SU-DHL-6 (cell line): Measurements from ENCODE around the gene TRIM33.

Experiments used
- H2AFZ ChIP-seq: fragments of 200-600 bp; sonication (generic); 2 replicates; pipeline ENCODE4 v1.6.1; 2014; ENCODE audit warnings: low read depth, mild to moderate bottlenecking, moderate library complexity, mixed read lengths, antibody characterized with exemption, low read length; ENCODE audit not compliant: severe bottlenecking
- H3F3A ChIP-seq: fragments of 200-600 bp; shearing (Covaris generic); 2 replicates; pipeline ENCODE4 v1.6.0; 2016; ENCODE audit warnings: antibody characterized with exemption, mild to moderate bottlenecking; ENCODE audit not compliant: insufficient read depth
- H3K27ac ChIP-seq: fragments of 200-600 bp; sonication (generic); 2 replicates; pipeline ENCODE4 v1.5.1; 2016; ENCODE audit warnings: low read depth, mild to moderate bottlenecking, low read length, moderate library complexity, mixed read lengths
- H3K27me3 ChIP-seq: fragments of 200-600 bp; sonication (generic), shearing (Covaris generic); 2 replicates; pipeline ENCODE4 v1.6.0; 2014; ENCODE audit warnings: mild to moderate bottlenecking, low read length
- H3K36me3 ChIP-seq: fragments of 200-600 bp; sonication (generic); 2 replicates; pipeline ENCODE4 v1.6.1; 2014; ENCODE audit warnings: mild to moderate bottlenecking, low read length, mixed read lengths
- H3K4me2 ChIP-seq: fragments of 300-600, 200-600 bp; shearing (Covaris generic), sonication (generic); 2 replicates; pipeline ENCODE4 v1.6.0; 2014; ENCODE audit warnings: low read length, low read depth, mild to moderate bottlenecking; ENCODE audit not compliant: poor library complexity, severe bottlenecking
- H3K4me3 ChIP-seq: fragments of 200-600 bp; sonication (generic); 2 replicates; pipeline ENCODE4 v1.5.1; 2014; ENCODE audit warnings: antibody characterized with exemption, low read length, mild to moderate bottlenecking, mixed read lengths; ENCODE audit not compliant: insufficient read depth, poor library complexity, severe bottlenecking
- H3K79me2 ChIP-seq: fragments of 200-600 bp; sonication (generic); 2 replicates; pipeline ENCODE4 v1.6.1; 2014; ENCODE audit warnings: mild to moderate bottlenecking, low read length, moderate library complexity; ENCODE audit not compliant: insufficient read depth
- H3K9ac ChIP-seq: fragments of 200-600 bp; sonication (generic); 2 replicates; pipeline ENCODE4 v1.7.0; 2014; ENCODE audit warnings: mild to moderate bottlenecking, low read length
- H3K9me2 ChIP-seq: fragments of 200-600 bp; sonication (generic); replicated peaks from 2 replicates; pipeline ENCODE4 v1.6.1; 2014; ENCODE audit warnings: low read length; ENCODE audit not compliant: insufficient read depth
- H3K9me3 ChIP-seq: fragments of 200-600 bp; sonication (generic); 2 replicates; pipeline ENCODE4 v1.6.1; 2014; ENCODE audit warnings: low read length, mixed read lengths; ENCODE audit not compliant: insufficient read depth
- H4K20me1 ChIP-seq: fragments of 200-600 bp; sonication (generic); 2 replicates; pipeline ENCODE4 v1.6.1; 2014; ENCODE audit warnings: low read depth, mild to moderate bottlenecking, antibody characterized with exemption, low read length, moderate library complexity, mixed read lengths
- CTCF ChIP-seq: fragments of 200-600 bp; sonication (generic); IDR thresholded peaks from one replicate; pipeline ENCODE4 v1.5.1; 2017; ENCODE audit warnings: antibody characterized with exemption, mild to moderate bottlenecking, low read length, moderate library complexity; ENCODE audit not compliant: insufficient read depth, poor library complexity, severe bottlenecking
- EZH2phosphoT487 ChIP-seq: fragments of 200-600 bp; sonication (generic), shearing (Covaris generic); conservative IDR thresholded peaks from 2 replicates; pipeline ENCODE4 v1.6.1; 2018; ENCODE audit warnings: mild to moderate bottlenecking, antibody characterized with exemption, low read length, moderate library complexity, mixed read lengths

The TRIM33 gene

GRCh38 chr1:114439369-114439768, 71.6 kb downstream of the TRIM33 start:
- no peak overlapping the region for H3K4me2 ChIP-seq
- H4K20me1 ChIP-seq = no peaks in the 10 kb centered on the region
- no peaks in the 10 kb centered on the region for H3K9me2 ChIP-seq
- H3F3A ChIP-seq = peaks cover 5% of the 10 kb centered on the region; the same call in 1 of the 2 replicates
- H3K9me3 ChIP-seq = no peaks in the 10 kb centered on the region
- TF ChIP-seq EZH2phosphoT487 = no peak
- no peak for TF ChIP-seq CTCF
- no peak overlapping the region for H3K4me3 ChIP-seq
- peaks cover 8% of the 10 kb centered on the region for H3K79me2 ChIP-seq
- no peak overlapping the region for H3K27ac ChIP-seq
- H3K9ac ChIP-seq = no peak overlapping the region
- no peaks in the 10 kb centered on the region for H3K27me3 ChIP-seq
- no peak overlapping the region for H2AFZ ChIP-seq
- 0 out of 2 replicates have a peak, but pooled peaks cover 9% of the 10 kb centered on the region for H3K36me3 ChIP-seq

- Histone ChIP-seq H3K9me2 (no peaks in the 10 kb centered on the region), H4K20me1 (no peaks in the 10 kb centered on the region), H3K4me2 (no peak overlapping the region), H3K36me3 (peaks cover 17% of the 10 kb centered on the region; the same call in 1 of the 2 replicates), H3F3A (peaks cover 8% of the 10 kb centered on the region; the same call in 1 of the 2 replicates), H3K9me3 (no peaks in the 10 kb centered on the region), H3K79me2 (peaks cover 8% of the 10 kb centered on the region), H3K27me3 (no peaks in the 10 kb centered on the region), H3K27ac (no peak overlapping the region), H3K9ac (no peak overlapping the region), H2AFZ (no peak overlapping the region), H3K4me3 (no peak overlapping the region)
- no peak for TF ChIP-seq EZH2phosphoT487
- TF ChIP-seq CTCF = no peak
Observed at GRCh38 chr1:114437812-114438211, 73.2 kb downstream of the TRIM33 start.

DNA sequence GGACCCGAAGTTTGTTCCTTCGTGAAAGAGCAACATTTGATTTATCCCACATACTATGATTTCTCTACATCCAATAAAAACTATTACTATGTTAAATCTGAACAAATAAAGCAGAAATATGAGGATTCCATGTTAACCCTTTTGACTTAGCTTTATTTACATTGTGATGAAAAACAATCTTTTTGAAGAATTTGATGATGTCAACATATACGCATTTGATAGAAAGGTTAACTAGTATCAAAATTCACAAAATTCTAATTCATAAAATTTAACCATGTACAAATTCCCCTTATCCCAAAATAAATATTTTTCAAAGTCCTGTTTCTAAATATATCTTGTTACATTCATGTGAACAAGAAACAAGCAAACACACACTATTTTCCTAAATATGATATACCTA, 74.2 kb downstream of the TRIM33 start:
- no peak overlapping the region for H2AFZ ChIP-seq
- H3K4me2 ChIP-seq = no peak overlapping the region
- no peaks in the 10 kb centered on the region for H3K9me3 ChIP-seq
- H3K4me3 ChIP-seq = no peak overlapping the region
- no peaks in the 10 kb centered on the region for H4K20me1 ChIP-seq
- no peaks in the 10 kb centered on the region for H3K9me2 ChIP-seq
- H3K27me3 ChIP-seq = no peaks in the 10 kb centered on the region
- peaks cover 8% of the 10 kb centered on the region; the same call in 1 of the 2 replicates for H3F3A ChIP-seq
- no peak overlapping the region for H3K27ac ChIP-seq
- no peak overlapping the region for H3K9ac ChIP-seq
- peaks cover 8% of the 10 kb centered on the region for H3K79me2 ChIP-seq
- H3K36me3 ChIP-seq = peaks cover 24% of the 10 kb centered on the region; the same call in 1 of the 2 replicates
- TF ChIP-seq EZH2phosphoT487 = no peak

- no peak overlapping the region for H3K4me3 ChIP-seq
- H3K9ac ChIP-seq = no peak overlapping the region
- H2AFZ ChIP-seq = no peak overlapping the region
- peaks cover 36% of the 10 kb centered on the region; the same call in 1 of the 2 replicates for H3K36me3 ChIP-seq
- H3K9me2 ChIP-seq = no peaks in the 10 kb centered on the region
- no peaks in the 10 kb centered on the region for H3K9me3 ChIP-seq
- no peak overlapping the region for H3K4me2 ChIP-seq
- no peak overlapping the region for H3K27ac ChIP-seq
- H3K79me2 ChIP-seq = peaks cover 12% of the 10 kb centered on the region
- no peaks in the 10 kb centered on the region for H4K20me1 ChIP-seq
- H3F3A ChIP-seq = peaks cover 13% of the 10 kb centered on the region; the same call in 1 of the 2 replicates
- TF ChIP-seq EZH2phosphoT487 (no peak), CTCF (no peak)
- no peaks in the 10 kb centered on the region for H3K27me3 ChIP-seq
Observed at GRCh38 chr1:114435088-114435715, 75.8 kb downstream of the TRIM33 start.
